HepG2 (cell line): ENCODE measurements around the gene MKRN3. TPM values are rescaled to one million over a fixed set of nuclear protein-coding genes. Genes with fewer than 3 reads are reported as not detected.

ENCODE experiments used
- ATAC-seq: fragments of 200-7000 bp; cut with Tn5 transposase; 3 replicates; pipeline ENCODE4 v1.9.1; 2020; ENCODE audit warnings: mild to moderate bottlenecking, moderate library complexity
- BruUV-seq: library from RNA; stranded (reverse); fragments of 400-500 nt; replicated peaks from 2 replicates; lab custom pipeline; 2021; lab: Mats Ljungman, UMichigan
- CTCF ChIA-PET: fragments of 300-600 bp; formaldehyde crosslinking; extraction: SDS; loops from one replicate; lab custom pipeline; 2021; ENCODE audit warnings: low total read pairs, inconsistent platforms, low intra/inter-chr PET ratio; lab: Yijun Ruan, JAX
- POLR2A ChIA-PET: fragments of 350-600 bp; sonication (Branson Sonifier 250); formaldehyde crosslinking; loops from one replicate; lab custom pipeline; 2020; ENCODE audit warnings: antibody characterized with exemption, inconsistent platforms; lab: Yijun Ruan, JAX
- DNase-seq: peaks from one replicate; pipeline ENCODE4 v3.0.0-alpha.2; 2015; ENCODE audit warnings: low spot score
- FAIRE-seq: peaks from 3 replicates; lab custom pipeline; 2011; peaks lifted over from hg19 to GRCh38; lab: Jason Lieb, UNC
- H2AFZ ChIP-seq: one replicate; pipeline ENCODE4 v1.6.1; 2011; ENCODE audit warnings: low read length, inconsistent platforms
- H3K27ac ChIP-seq: fragments of 300-600 bp; 3 replicates; pipeline ENCODE4 v1.8.0; 2011; ENCODE audit warnings: mixed run types, mild to moderate bottlenecking, mixed read lengths, low read length, inconsistent platforms; ENCODE audit not compliant: insufficient read depth; ENCODE audit errors: extremely low read length
- H3K27me3 ChIP-seq, 2 experiments: fragments of 200-600 bp in 1 of 2; 2 replicates in 1 of 2; 3 replicates in 1 of 2; pipeline versions ENCODE4 v1.6.0 to v1.8.0; 2011; ENCODE audit warnings: low read length in 2 of 2, mild to moderate bottlenecking in 2 of 2, moderate library complexity in 2 of 2, inconsistent platforms in 1 of 2; ENCODE audit not compliant: insufficient read depth in 2 of 2, control insufficient read depth in 1 of 2
- H3K36me3 ChIP-seq, 2 experiments: fragments of 200-600 bp in 1 of 2; replicated peaks in 1 of 2; 2 replicates in 1 of 2; 3 replicates in 1 of 2; pipeline versions ENCODE4 v1.5.1 to v1.8.0; 2011; ENCODE audit warnings: low read length in 2 of 2, inconsistent platforms in 1 of 2; ENCODE audit not compliant: insufficient read depth in 2 of 2, control insufficient read depth in 1 of 2
- H3K4me1 ChIP-seq: 2 replicates; pipeline ENCODE4 v1.5.1; 2012; ENCODE audit warnings: low read length, inconsistent platforms; ENCODE audit not compliant: insufficient read depth
- H3K4me2 ChIP-seq: 2 replicates; pipeline ENCODE4 v1.6.0; 2011; ENCODE audit warnings: low read depth, low read length, inconsistent platforms
- H3K4me3 ChIP-seq, 3 experiments: fragments of 200-600 bp in 1 of 3; sonication (generic), shearing (Covaris generic) in 1 of 3; replicated peaks in 1 of 3; 2 replicates each; pipeline ENCODE4 v1.5.1; 2011 to 2016; ENCODE audit warnings: low read length in 3 of 3, inconsistent platforms in 2 of 3, low read depth in 2 of 3, mild to moderate bottlenecking in 2 of 3, control low read depth in 1 of 3, mixed read lengths in 1 of 3; ENCODE audit not compliant: insufficient read depth in 1 of 3
- H3K79me2 ChIP-seq: one replicate; pipeline ENCODE4 v1.6.1; 2011; ENCODE audit warnings: low read length, inconsistent platforms; ENCODE audit not compliant: insufficient read depth
- H3K9ac ChIP-seq: 2 replicates; pipeline ENCODE4 v1.6.0; 2011; ENCODE audit warnings: mild to moderate bottlenecking, low read depth, low read length, inconsistent platforms; ENCODE audit not compliant: insufficient read depth
- H3K9me3 ChIP-seq: 2 replicates; pipeline ENCODE4 v1.5.1; 2012; ENCODE audit warnings: mild to moderate bottlenecking, low read length
- H4K20me1 ChIP-seq: 2 replicates; pipeline ENCODE4 v1.6.0; 2011; ENCODE audit warnings: inconsistent platforms, mild to moderate bottlenecking, low read length, moderate library complexity; ENCODE audit not compliant: insufficient read depth
- GRHL1 ChIP-seq: sonication (generic); formaldehyde crosslinking; conservative IDR thresholded peaks from 2 replicates; pipeline ENCODE4 v1.8.0; 2022; ENCODE audit warnings: missing genetic modification reagents
- HNRNPL ChIP-seq: fragments of 200-400 bp; formaldehyde crosslinking; IDR thresholded peaks from 2 replicates; pipeline ENCODE4 v1.6.1; 2017; ENCODE audit warnings: mild to moderate bottlenecking, low read depth, low read length
- MTA1 ChIP-seq: sonication (generic); formaldehyde crosslinking; IDR thresholded peaks from 2 replicates; pipeline ENCODE4 v1.4.0; 2020; ENCODE audit warnings: missing genetic modification reagents, mild to moderate bottlenecking, borderline replicate concordance
- MXD3 ChIP-seq: IDR thresholded peaks from 2 replicates; pipeline ENCODE4 v1.6.1; 2016; ENCODE audit warnings: mild to moderate bottlenecking, missing biosample characterization, missing genetic modification reagents
- NFIB ChIP-seq: sonication (generic); formaldehyde crosslinking; IDR thresholded peaks from 2 replicates; pipeline ENCODE4 v1.9.0; 2021; ENCODE audit warnings: missing genetic modification reagents, mild to moderate bottlenecking, borderline replicate concordance
- NFKBIZ ChIP-seq: IDR thresholded peaks from 2 replicates; pipeline ENCODE4 v1.6.1; 2018; ENCODE audit warnings: missing genetic modification reagents, missing compliant biosample characterization
- SATB2 ChIP-seq: sonication (generic); formaldehyde crosslinking; IDR thresholded peaks from 2 replicates; pipeline ENCODE4 v1.5.0; 2020; ENCODE audit warnings: missing genetic modification reagents
- ZNF34 ChIP-seq: sonication (generic); formaldehyde crosslinking; IDR thresholded peaks from 2 replicates; pipeline ENCODE4 v1.4.0; 2020; ENCODE audit warnings: mild to moderate bottlenecking, missing genetic modification reagents, borderline replicate concordance
- ZNF558 ChIP-seq: sonication (generic); formaldehyde crosslinking; IDR thresholded peaks from 2 replicates; pipeline ENCODE4 v1.9.0; 2022; ENCODE audit warnings: mild to moderate bottlenecking, missing genetic modification reagents, borderline replicate concordance
- ZNF710 ChIP-seq: sonication (generic); formaldehyde crosslinking; IDR thresholded peaks from 2 replicates; pipeline ENCODE4 v1.5.0; 2020; ENCODE audit warnings: mild to moderate bottlenecking, missing genetic modification reagents, borderline replicate concordance
- ZNF790 ChIP-seq: sonication (generic); formaldehyde crosslinking; IDR thresholded peaks from 2 replicates; pipeline ENCODE4 v1.8.0; 2022; ENCODE audit warnings: missing genetic modification reagents, mild to moderate bottlenecking, borderline replicate concordance
- in situ Hi-C: cut with HindIII; loops from 2 replicates; pipeline ENCODE4 v1.10.0; 2017; ENCODE audit warnings: low pct_unique_long_range_greater_than_20kb; ENCODE audit not compliant: extremely low pct_ligation_motif_present
- intact Hi-C: fragments of 100-400 bp; cut with micrococcal nuclease; formaldehyde crosslinking; loops from one replicate; pipeline ENCODE4 v1.10.0; 2022; ENCODE audit not compliant: unreplicated experiment
- polyA plus RNA-seq, 8 experiments: library from polyadenylated mRNA; depleted of rRNA in 3 of 8; stranded (reverse) in 7 of 8; unstranded in 1 of 8; fragments of >200 nt; fragmentation: Illumina TruSeq in 4 of 8; extraction: Trizol in 4 of 8; gene quantifications; 2 replicates each; pipeline versions ENCODE4 v1.2.1 to v1.2.3, GENCODE V29; 2011 to 2016; ENCODE audit warnings: low read depth in 4 of 8, missing spikeins in 1 of 8, mixed read lengths in 1 of 8; ENCODE audit not compliant: insufficient read depth in 1 of 8
- total RNA-seq, 5 experiments: library from RNA; depleted of rRNA; stranded (reverse); fragments of >200 nt; fragmentation: Illumina TruSeq; extraction: Trizol; gene quantifications; 2 replicates each; pipeline ENCODE4 v1.2.3, GENCODE V29; 2016; ENCODE audit warnings: low read depth in 1 of 5

MKRN3 gene
- total and polyA plus RNA-seq, 2 of the 13 experiments (the other 11 are each of a cell fraction or from before 2014, with no cell fraction given) = 2.4 to 5.2 TPM

DNA sequence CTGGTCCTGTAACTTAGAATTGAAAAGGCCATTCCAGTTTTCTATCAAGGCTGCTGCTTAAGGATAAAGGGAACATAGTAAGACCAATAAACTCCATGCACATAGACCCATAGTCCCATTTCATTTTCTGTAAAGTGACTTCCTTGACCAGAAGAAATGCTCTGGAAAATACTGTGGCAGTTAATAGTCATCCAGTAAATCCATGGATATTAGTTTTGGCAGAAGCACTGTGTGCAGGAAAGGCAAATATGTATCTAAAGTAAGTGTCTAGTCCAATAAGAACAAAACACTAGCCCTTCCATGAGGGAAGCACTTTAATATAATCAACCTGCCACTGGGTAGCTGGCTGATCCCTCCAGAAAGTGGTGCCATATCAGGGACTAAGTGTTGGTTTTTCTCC is 19.3 kb upstream of the MKRN3 start:
- H4K20me1 ChIP-seq = no peaks in the 10 kb centered on the region
- no peak overlapping the region for H3K4me2 ChIP-seq
- no peaks in the 10 kb centered on the region for H3K27me3 ChIP-seq
- ChIA-PET POLR2A (no interaction called here), CTCF (no interaction called here)
- H3K4me3 ChIP-seq = no peak overlapping the region
- H3K79me2 ChIP-seq = no peaks in the 10 kb centered on the region
- in situ Hi-C loops (no loop called here), intact Hi-C loops (no loop called here)
- FAIRE-seq = no peak
- no peak for ATAC-seq
- H3K36me3 ChIP-seq = no peaks in the 10 kb centered on the region
- no peak for DNase-seq
- no peaks in the 10 kb centered on the region for H3K4me1 ChIP-seq
- no TSS peak for BruUV-seq
- no peak overlapping the region for H3K27ac ChIP-seq
- H3K9ac ChIP-seq = no peak overlapping the region
- H2AFZ ChIP-seq = no peak overlapping the region
- TF ChIP-seq HNRNPL (no peak), MTA1 (no peak), ZNF790 (CRISPR knock-in tag) (no peak), MXD3 (CRISPR knock-in tag) (no peak), GRHL1 (CRISPR knock-in tag) (no peak), SATB2 (CRISPR knock-in tag) (no peak), NFKBIZ (no peak), ZNF710 (CRISPR knock-in tag) (no peak), NFIB (CRISPR knock-in tag) (no peak), ZNF34 (CRISPR knock-in tag) (no peak), ZNF558 (CRISPR knock-in tag) (no peak)
- no peaks in the 10 kb centered on the region for H3K9me3 ChIP-seq
